ENCODE data around the gene DLX3.

- TF ChIP-seq, protein P1, sequence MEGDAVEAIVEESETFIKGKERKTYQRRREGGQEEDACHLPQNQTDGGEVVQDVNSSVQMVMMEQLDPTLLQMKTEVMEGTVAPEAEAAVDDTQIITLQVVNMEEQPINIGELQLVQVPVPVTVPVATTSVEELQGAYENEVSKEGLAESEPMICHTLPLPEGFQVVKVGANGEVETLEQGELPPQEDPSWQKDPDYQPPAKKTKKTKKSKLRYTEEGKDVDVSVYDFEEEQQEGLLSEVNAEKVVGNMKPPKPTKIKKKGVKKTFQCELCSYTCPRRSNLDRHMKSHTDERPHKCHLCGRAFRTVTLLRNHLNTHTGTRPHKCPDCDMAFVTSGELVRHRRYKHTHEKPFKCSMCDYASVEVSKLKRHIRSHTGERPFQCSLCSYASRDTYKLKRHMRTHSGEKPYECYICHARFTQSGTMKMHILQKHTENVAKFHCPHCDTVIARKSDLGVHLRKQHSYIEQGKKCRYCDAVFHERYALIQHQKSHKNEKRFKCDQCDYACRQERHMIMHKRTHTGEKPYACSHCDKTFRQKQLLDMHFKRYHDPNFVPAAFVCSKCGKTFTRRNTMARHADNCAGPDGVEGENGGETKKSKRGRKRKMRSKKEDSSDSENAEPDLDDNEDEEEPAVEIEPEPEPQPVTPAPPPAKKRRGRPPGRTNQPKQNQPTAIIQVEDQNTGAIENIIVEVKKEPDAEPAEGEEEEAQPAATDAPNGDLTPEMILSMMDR (IDR thresholded peaks at IDR 0.05; ENCODE audit: borderline replicate concordance, extremely low read depth, low read length, poor library complexity, severe bottlenecking), result no peak
- TF ChIP-seq EZH2 (IDR thresholded peaks at IDR 0.05; ENCODE audit: borderline replicate concordance, low read depth, low read length, severe bottlenecking), result no peak
Measured at GRCh38 chr17:49986396-49987289, 8.4 kb downstream of the DLX3 start.

All from DND-41 (cell line).